Stimulated activated CD8-positive, alpha-beta memory T cell treated with anti-CD3 and anti-CD28 coated beads, Interleukin-4, amount 100 ng/mL, for 4 hours (primary cell): ENCODE measurements around the gene SNED1.
A peak's percentile ranks its signal among the peaks of the same experiment; 100 is the strongest.

Experiments used
- DNase-seq, 2 donors: peaks; one replicate each; pipeline ENCODE4 v3.0.0-alpha.2; 2020; ENCODE audit warnings: low read depth in 2 of 2, low spot score in 1 of 2

SNED1 gene

GRCh38 chr2:241020629-241021190, 22.3 kb downstream of the SNED1 start:
- DNase-seq, result no peak

- DNase-seq, result no peak
Measured at GRCh38 chr2:241025639-241026038, 27.2 kb downstream of the SNED1 start.

- DNase-seq, result no peak
Measured at GRCh38 chr2:241029599-241030332, 31.3 kb downstream of the SNED1 start.

- no peak for DNase-seq
Measured at GRCh38 chr2:241030333-241030680, 31.9 kb downstream of the SNED1 start.

- no peak for DNase-seq
Measured at GRCh38 chr2:241030883-241031282, 32.5 kb downstream of the SNED1 start.

- DNase-seq, result no peak
Measured at GRCh38 chr2:241031436-241032165, 33.2 kb downstream of the SNED1 start.

- DNase-seq, result no peak
Measured at GRCh38 chr2:241033336-241033987, 35.0 kb downstream of the SNED1 start.

- DNase-seq, result no peak
Measured at GRCh38 chr2:241033994-241034393, 35.6 kb downstream of the SNED1 start.

- DNase-seq, result no peak
Measured at GRCh38 chr2:241034490-241035141, 36.2 kb downstream of the SNED1 start.

- DNase-seq, result peak in 1 of 2 donors; percentile 14
Measured at GRCh38 chr2:241035142-241035817, 36.9 kb downstream of the SNED1 start.

GRCh38 chr2:241035818-241036396, 37.5 kb downstream of the SNED1 start:
- DNase-seq, result peak in 1 of 2 donors; percentile 28

GRCh38 chr2:241036397-241036963, 38.1 kb downstream of the SNED1 start:
- DNase-seq, result peak in 1 of 2 donors; percentile 36

GRCh38 chr2:241036964-241037421, 38.6 kb downstream of the SNED1 start:
- DNase-seq, result no peak

GRCh38 chr2:241037498-241037897, 39.1 kb downstream of the SNED1 start:
- DNase-seq, result no peak

- no peak for DNase-seq
Measured at GRCh38 chr2:241038374-241039180, 40.2 kb downstream of the SNED1 start.

GRCh38 chr2:241039416-241039815, 41.0 kb downstream of the SNED1 start:
- no peak for DNase-seq

- DNase-seq, result no peak
Measured at GRCh38 chr2:241040081-241040803, 41.8 kb downstream of the SNED1 start.

- DNase-seq, result no peak
Measured at GRCh38 chr2:241041589-241042158, 43.3 kb downstream of the SNED1 start.
